Body of pancreas (tissue), 4 donors: ENCODE data around the gene SHOC1.

Source experiments
- POLR2A ChIP-seq, 3 donors: fragments of 450-650 bp; IDR thresholded peaks; one replicate each; pipeline ENCODE4 v1.6.1; 2016; ENCODE audit warnings: antibody characterized with exemption in 3 of 3, mild to moderate bottlenecking in 2 of 3
- TF ChIP-seq, protein P1 (sequence below), 7 experiments: fragments of 450-650 bp in 4 of 7; fragments of 200-600 bp in 3 of 7; sonication (generic) in 3 of 7; IDR thresholded peaks; one replicate each; pipeline ENCODE4 v1.5.1; 2016 to 2019; ENCODE audit warnings: antibody characterized with exemption in 7 of 7

DNA sequence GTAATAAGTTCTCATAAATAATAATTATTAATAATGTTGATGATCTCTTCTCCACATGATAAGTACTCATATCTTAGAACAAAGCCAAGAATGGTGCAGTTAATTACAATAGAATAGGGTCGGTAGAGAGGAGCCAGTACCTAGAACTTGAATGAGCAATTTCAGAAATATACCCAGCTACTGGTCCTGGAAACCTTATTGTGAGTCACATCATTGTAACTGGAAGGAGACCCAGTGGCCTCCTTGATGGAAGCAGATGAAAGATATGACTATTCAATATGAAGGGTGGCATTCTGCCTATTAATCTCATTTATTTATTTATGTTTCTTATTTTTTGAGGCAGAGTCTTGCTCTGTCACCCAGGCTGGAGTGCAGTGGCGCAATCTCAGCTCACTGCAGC, 37.7 kb upstream of the SHOC1 start:
- TF ChIP-seq, protein P1, sequence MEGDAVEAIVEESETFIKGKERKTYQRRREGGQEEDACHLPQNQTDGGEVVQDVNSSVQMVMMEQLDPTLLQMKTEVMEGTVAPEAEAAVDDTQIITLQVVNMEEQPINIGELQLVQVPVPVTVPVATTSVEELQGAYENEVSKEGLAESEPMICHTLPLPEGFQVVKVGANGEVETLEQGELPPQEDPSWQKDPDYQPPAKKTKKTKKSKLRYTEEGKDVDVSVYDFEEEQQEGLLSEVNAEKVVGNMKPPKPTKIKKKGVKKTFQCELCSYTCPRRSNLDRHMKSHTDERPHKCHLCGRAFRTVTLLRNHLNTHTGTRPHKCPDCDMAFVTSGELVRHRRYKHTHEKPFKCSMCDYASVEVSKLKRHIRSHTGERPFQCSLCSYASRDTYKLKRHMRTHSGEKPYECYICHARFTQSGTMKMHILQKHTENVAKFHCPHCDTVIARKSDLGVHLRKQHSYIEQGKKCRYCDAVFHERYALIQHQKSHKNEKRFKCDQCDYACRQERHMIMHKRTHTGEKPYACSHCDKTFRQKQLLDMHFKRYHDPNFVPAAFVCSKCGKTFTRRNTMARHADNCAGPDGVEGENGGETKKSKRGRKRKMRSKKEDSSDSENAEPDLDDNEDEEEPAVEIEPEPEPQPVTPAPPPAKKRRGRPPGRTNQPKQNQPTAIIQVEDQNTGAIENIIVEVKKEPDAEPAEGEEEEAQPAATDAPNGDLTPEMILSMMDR (IDR thresholded peaks at IDR 0.05) = no peak
- no peak for TF ChIP-seq POLR2A (IDR thresholded peaks at IDR 0.05)
